Bronchial epithelial cell (primary cell): Measurements from ENCODE around the gene NUP210. TPM values are rescaled to one million over a fixed set of nuclear protein-coding genes. Genes with fewer than 3 reads are reported as not detected.
A peak's percentile ranks its signal among the peaks of the same experiment; 100 is the strongest.

Experiments
- DNase-seq: peaks from one replicate; pipeline ENCODE4 v3.0.0-alpha.2; 2010; ENCODE audit warnings: low read depth
- FAIRE-seq: peaks from 2 replicates; lab custom pipeline; 2011; peaks lifted over from hg19 to GRCh38; lab: Jason Lieb, UNC
- H3K27me3 ChIP-seq: 2 replicates; pipeline ENCODE4 v1.5.1; 2011; ENCODE audit warnings: low read length; ENCODE audit not compliant: control insufficient read depth, insufficient read depth
- H3K36me3 ChIP-seq: 2 replicates; pipeline ENCODE4 v1.5.1; 2011; ENCODE audit warnings: low read length; ENCODE audit not compliant: control insufficient read depth, insufficient read depth
- H3K4me3 ChIP-seq: 2 replicates; pipeline ENCODE4 v1.5.1; 2011; ENCODE audit warnings: mild to moderate bottlenecking, low read depth, low read length, control low read depth
- CTCF ChIP-seq: IDR thresholded peaks from 2 replicates; pipeline ENCODE4 v1.5.1; 2011; ENCODE audit warnings: mild to moderate bottlenecking, moderate library complexity, low read length, control low read depth, inconsistent platforms; ENCODE audit not compliant: insufficient read depth, severe bottlenecking
- total RNA-seq: library from RNA; depleted of rRNA; stranded (reverse); fragments of >200 nt; gene quantifications from 2 replicates; pipeline ENCODE4 v1.2.1, GENCODE V29; 2014

Gene NUP210
- total RNA-seq, 1 donor from 2014 or later: not detected

GRCh38 chr3:13425689-13426088 lies 5.6 kb upstream of the NUP210 start:
- H3K4me3 ChIP-seq: no peak overlapping the region
- no peak for TF ChIP-seq CTCF
- FAIRE-seq: no peak
- no peak for DNase-seq
- no peaks in the 10 kb centered on the region for H3K36me3 ChIP-seq
- H3K27me3 ChIP-seq: peaks cover 2% of the 10 kb centered on the region

GRCh38 chr3:13424865-13425617 lies 4.9 kb upstream of the NUP210 start:
- DNase-seq (no peak), FAIRE-seq (peak; percentile 66)
- Histone ChIP-seq H3K4me3 (no peak overlapping the region), H3K36me3 (no peaks in the 10 kb centered on the region), H3K27me3 (peaks cover 6% of the 10 kb centered on the region)
- TF ChIP-seq CTCF: no peak

GRCh38 chr3:13424141-13424844 lies 4.2 kb upstream of the NUP210 start:
- Histone ChIP-seq H3K27me3 (peaks cover 9% of the 10 kb centered on the region), H3K36me3 (no peaks in the 10 kb centered on the region), H3K4me3 (no peak overlapping the region)
- TF ChIP-seq CTCF: no peak
- FAIRE-seq: no peak
- DNase-seq: no peak

- DNase-seq (no peak), FAIRE-seq (no peak)
- no peak for TF ChIP-seq CTCF
- H3K27me3 ChIP-seq: peaks cover 22% of the 10 kb centered on the region
- H3K36me3 ChIP-seq: no peaks in the 10 kb centered on the region
- H3K4me3 ChIP-seq: no peak overlapping the region
These were observed 976 bp upstream of the NUP210 start for GRCh38 chr3:13420831-13421765.

GRCh38 chr3:13419505-13420044 lies 547 bp downstream of the NUP210 start:
- H3K4me3 ChIP-seq: no peak overlapping the region
- H3K36me3 ChIP-seq: no peaks in the 10 kb centered on the region
- peaks cover 26% of the 10 kb centered on the region for H3K27me3 ChIP-seq
- no peak for TF ChIP-seq CTCF
- FAIRE-seq (no peak), DNase-seq (no peak)
